Neural cell (in vitro differentiated cells): Measurements from ENCODE around the gene MOSMO. TPM values are rescaled to one million over a fixed set of nuclear protein-coding genes. Genes with fewer than 3 reads are reported as not detected.

Source experiments
- H2AFZ ChIP-seq: fragments of 200-600, 300-800 bp; sonication (generic), shearing (Covaris generic); 2 replicates; pipeline ENCODE4 v1.6.0; 2014; ENCODE audit warnings: low read depth, mild to moderate bottlenecking, antibody characterized with exemption, low read length, moderate library complexity
- H3F3A ChIP-seq: fragments of 200-600 bp; shearing (Covaris generic); 2 replicates; pipeline ENCODE4 v1.6.1; 2016; ENCODE audit warnings: mild to moderate bottlenecking, moderate library complexity, mixed read lengths, antibody characterized with exemption, low read length; ENCODE audit not compliant: insufficient read depth, poor library complexity, severe bottlenecking
- H3K27ac ChIP-seq: fragments of 200-600, 300-800 bp; sonication (generic), shearing (Covaris generic); 2 replicates; pipeline ENCODE4 v1.5.1; 2014; ENCODE audit warnings: mild to moderate bottlenecking, low read length, moderate library complexity
- H3K27me3 ChIP-seq: fragments of 300-800, 200-600 bp; sonication (generic), shearing (Covaris generic); 2 replicates; pipeline ENCODE4 v1.6.0; 2014; ENCODE audit warnings: mild to moderate bottlenecking, low read depth, low read length, moderate library complexity; ENCODE audit not compliant: insufficient read depth
- H3K36me3 ChIP-seq: fragments of 300-800, 200-600 bp; sonication (generic), shearing (Covaris generic); 2 replicates; pipeline ENCODE4 v1.5.1; 2014; ENCODE audit warnings: mild to moderate bottlenecking, antibody characterized with exemption, low read length, moderate library complexity; ENCODE audit not compliant: insufficient read depth
- H3K4me2 ChIP-seq: fragments of 300-800, 200-600 bp; sonication (generic), shearing (Covaris generic); 2 replicates; pipeline ENCODE4 v1.6.0; 2014; ENCODE audit warnings: mild to moderate bottlenecking, low read length
- H3K4me3 ChIP-seq: fragments of 300-800, 200-600 bp; sonication (generic), shearing (Covaris generic); 2 replicates; pipeline ENCODE4 v1.5.1; 2014; ENCODE audit warnings: mild to moderate bottlenecking, low read length, moderate library complexity
- H3K79me2 ChIP-seq: fragments of 200-600 bp; shearing (Covaris generic); replicated peaks from 2 replicates; pipeline ENCODE4 v1.6.0; 2014; ENCODE audit warnings: mild to moderate bottlenecking, low read length, moderate library complexity; ENCODE audit not compliant: insufficient read depth
- H3K9ac ChIP-seq: fragments of 300-800, 200-600 bp; sonication (generic), shearing (Covaris generic); 2 replicates; pipeline ENCODE4 v1.6.1; 2016; ENCODE audit warnings: mild to moderate bottlenecking, low read length, mixed read lengths
- H3K9me2 ChIP-seq: fragments of 200-600 bp; shearing (Covaris generic); 2 replicates; pipeline ENCODE4 v1.6.1; 2016; ENCODE audit warnings: mild to moderate bottlenecking, low read length, mixed read lengths; ENCODE audit not compliant: insufficient read depth
- H3K9me3 ChIP-seq: fragments of 200-600, 300-800 bp; sonication (generic), shearing (Covaris generic); 2 replicates; pipeline ENCODE4 v1.6.1; 2016; ENCODE audit warnings: mild to moderate bottlenecking, mixed run types, low read length, moderate library complexity, mixed read lengths
- H4K20me1 ChIP-seq: fragments of 200-600 bp; shearing (Covaris generic); 2 replicates; pipeline ENCODE4 v1.6.1; 2016; ENCODE audit warnings: mild to moderate bottlenecking, mixed run types; ENCODE audit not compliant: insufficient read depth
- EP300 ChIP-seq: fragments of 450-650 bp; conservative IDR thresholded peaks from 2 replicates; pipeline ENCODE4 v1.6.1; 2014; ENCODE audit warnings: antibody characterized with exemption, mild to moderate bottlenecking, moderate library complexity; ENCODE audit not compliant: poor library complexity, severe bottlenecking
- EZH2 ChIP-seq: fragments of 200-600, 300-800 bp; shearing (Covaris generic), sonication (generic); IDR thresholded peaks from 2 replicates; pipeline ENCODE4 v1.6.1; 2014; ENCODE audit warnings: antibody characterized with exemption, low read length, borderline replicate concordance, mild to moderate bottlenecking; ENCODE audit not compliant: insufficient read depth, poor library complexity, severe bottlenecking
- MXI1 ChIP-seq: fragments of 450-650 bp; conservative IDR thresholded peaks from 2 replicates; pipeline ENCODE4 v1.6.1; 2014; ENCODE audit warnings: antibody characterized with exemption, mild to moderate bottlenecking; ENCODE audit not compliant: poor library complexity, severe bottlenecking
- POLR2AphosphoS5 ChIP-seq: IDR thresholded peaks from 2 replicates; pipeline ENCODE4 v1.6.1; 2012
- RAD21 ChIP-seq: fragments of 450-650 bp; conservative IDR thresholded peaks from 2 replicates; pipeline ENCODE4 v1.6.1; 2014; ENCODE audit warnings: antibody characterized with exemption, mild to moderate bottlenecking, moderate library complexity
- REST ChIP-seq: IDR thresholded peaks from 2 replicates; pipeline ENCODE4 v1.6.1; 2012; ENCODE audit warnings: borderline replicate concordance
- SMC3 ChIP-seq: fragments of 450-650 bp; conservative IDR thresholded peaks from 2 replicates; pipeline ENCODE4 v1.6.1; 2014; ENCODE audit warnings: antibody characterized with exemption, mild to moderate bottlenecking, moderate library complexity; ENCODE audit not compliant: poor library complexity
- TAF1 ChIP-seq: IDR thresholded peaks from 2 replicates; pipeline ENCODE4 v1.6.1; 2012; ENCODE audit warnings: low read depth
- polyA plus RNA-seq: library from polyadenylated mRNA; depleted of rRNA; stranded (reverse); fragments of >200 nt; gene quantifications from 2 replicates; pipeline ENCODE4 v1.2.3, GENCODE V29; 2014
- TF ChIP-seq, protein P1 (sequence below): fragments of 450-650 bp; IDR thresholded peaks from 2 replicates; pipeline ENCODE4 v1.5.1; 2014; ENCODE audit warnings: antibody characterized with exemption, mild to moderate bottlenecking, moderate library complexity; ENCODE audit not compliant: poor library complexity, severe bottlenecking

MOSMO gene
- polyA plus RNA-seq, 1 donor from 2014 or later = 56.3 TPM

DNA sequence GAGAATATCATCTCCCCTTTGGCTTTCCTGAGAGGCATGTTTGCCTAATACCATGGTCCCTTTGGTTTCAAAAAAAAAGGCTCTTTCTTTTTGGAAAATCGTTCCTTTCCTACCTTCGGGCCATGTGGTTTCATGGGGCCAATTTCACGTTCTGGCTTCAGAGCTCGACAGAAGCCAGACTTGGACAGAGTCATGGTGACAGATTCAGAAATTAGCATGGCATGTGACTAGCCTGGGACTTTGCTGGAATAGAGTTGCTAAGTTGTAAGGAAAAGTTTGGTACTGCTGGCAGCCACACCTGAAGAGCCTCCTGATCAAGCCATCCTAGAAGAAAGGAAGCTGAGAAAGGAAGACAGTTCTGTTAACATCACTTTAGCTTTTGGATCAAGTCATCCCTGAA, 82.0 kb downstream of the MOSMO start:
- Histone ChIP-seq H3K4me2 (no peak overlapping the region), H2AFZ (no peak overlapping the region), H3K36me3 (no peaks in the 10 kb centered on the region), H3F3A (no peaks in the 10 kb centered on the region), H3K79me2 (no peaks in the 10 kb centered on the region), H3K9me3 (no peaks in the 10 kb centered on the region), H3K9me2 (no peaks in the 10 kb centered on the region), H4K20me1 (no peaks in the 10 kb centered on the region), H3K9ac (no peak overlapping the region), H3K27ac (no peak overlapping the region), H3K27me3 (no peaks in the 10 kb centered on the region), H3K4me3 (no peak overlapping the region)
- TF ChIP-seq EP300 (no peak), TAF1 (no peak), RAD21 (no peak), REST (no peak), POLR2AphosphoS5 (no peak), SMC3 (no peak), MXI1 (no peak), EZH2 (no peak)
- TF ChIP-seq, protein P1, sequence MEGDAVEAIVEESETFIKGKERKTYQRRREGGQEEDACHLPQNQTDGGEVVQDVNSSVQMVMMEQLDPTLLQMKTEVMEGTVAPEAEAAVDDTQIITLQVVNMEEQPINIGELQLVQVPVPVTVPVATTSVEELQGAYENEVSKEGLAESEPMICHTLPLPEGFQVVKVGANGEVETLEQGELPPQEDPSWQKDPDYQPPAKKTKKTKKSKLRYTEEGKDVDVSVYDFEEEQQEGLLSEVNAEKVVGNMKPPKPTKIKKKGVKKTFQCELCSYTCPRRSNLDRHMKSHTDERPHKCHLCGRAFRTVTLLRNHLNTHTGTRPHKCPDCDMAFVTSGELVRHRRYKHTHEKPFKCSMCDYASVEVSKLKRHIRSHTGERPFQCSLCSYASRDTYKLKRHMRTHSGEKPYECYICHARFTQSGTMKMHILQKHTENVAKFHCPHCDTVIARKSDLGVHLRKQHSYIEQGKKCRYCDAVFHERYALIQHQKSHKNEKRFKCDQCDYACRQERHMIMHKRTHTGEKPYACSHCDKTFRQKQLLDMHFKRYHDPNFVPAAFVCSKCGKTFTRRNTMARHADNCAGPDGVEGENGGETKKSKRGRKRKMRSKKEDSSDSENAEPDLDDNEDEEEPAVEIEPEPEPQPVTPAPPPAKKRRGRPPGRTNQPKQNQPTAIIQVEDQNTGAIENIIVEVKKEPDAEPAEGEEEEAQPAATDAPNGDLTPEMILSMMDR = no peak

- Histone ChIP-seq H3K36me3 (no peaks in the 10 kb centered on the region), H4K20me1 (no peaks in the 10 kb centered on the region), H2AFZ (no peak overlapping the region), H3K79me2 (no peaks in the 10 kb centered on the region), H3K9me3 (no peaks in the 10 kb centered on the region), H3K9me2 (no peaks in the 10 kb centered on the region), H3K27ac (peak overlapping the region; percentile 63), H3K4me3 (peak overlapping the region; percentile 58), H3F3A (no peaks in the 10 kb centered on the region), H3K27me3 (no peaks in the 10 kb centered on the region), H3K9ac (peak overlapping the region; percentile 53), H3K4me2 (peak overlapping the region; percentile 67)
- no peak for TF ChIP-seq RAD21
- TF ChIP-seq POLR2AphosphoS5 = no peak
- no peak for TF ChIP-seq MXI1
- TF ChIP-seq, protein P1 = no peak
- TF ChIP-seq EZH2 = no peak
- no peak for TF ChIP-seq REST
- no peak for TF ChIP-seq SMC3
- no peak for TF ChIP-seq EP300
- no peak for TF ChIP-seq TAF1
Observed at GRCh38 chr16:22091721-22092120, 83.8 kb downstream of the MOSMO start.
